ENCODE results near the gene AGO1.

- TF ChIP-seq CTCF (IDR thresholded peaks at IDR 0.05), result no peak
- no peak for TF ChIP-seq POLR2A (IDR thresholded peaks at IDR 0.05)
These were observed 88.6 kb downstream of the AGO1 start for GRCh38 chr1:35971601-35972000.
